IPS-18a (cell line): ENCODE results near the gene LRRC7.

ENCODE experiments used
- H3K27ac ChIP-seq: one replicate; pipeline ENCODE4 v1.5.1; 2013; ENCODE audit warnings: low read length
- H3K27me3 ChIP-seq: one replicate; pipeline ENCODE4 v1.6.1; 2013; ENCODE audit warnings: mild to moderate bottlenecking, low read length; ENCODE audit not compliant: control insufficient read depth, insufficient read depth
- H3K36me3 ChIP-seq: one replicate; pipeline ENCODE4 v1.6.1; 2013; ENCODE audit warnings: low read depth, low read length; ENCODE audit not compliant: control insufficient read depth
- H3K4me1 ChIP-seq: one replicate; pipeline ENCODE4 v1.6.1; 2013; ENCODE audit warnings: low read depth, low read length; ENCODE audit not compliant: control insufficient read depth
- H3K4me3 ChIP-seq: one replicate; pipeline ENCODE4 v1.5.1; 2013; ENCODE audit warnings: low read length
- H3K9ac ChIP-seq: one replicate; pipeline ENCODE4 v1.6.1; 2013; ENCODE audit warnings: mild to moderate bottlenecking, low read length, moderate library complexity
- H3K9me3 ChIP-seq: one replicate; pipeline ENCODE4 v1.6.1; 2013; ENCODE audit warnings: low read depth, low read length; ENCODE audit not compliant: control insufficient read depth

Gene LRRC7

GRCh38 chr1:70112838-70113237 is 545.1 kb downstream of the LRRC7 start:
- no peak overlapping the region for H3K9ac ChIP-seq
- H3K27me3 ChIP-seq: no peaks in the 10 kb centered on the region
- no peak overlapping the region for H3K27ac ChIP-seq
- H3K36me3 ChIP-seq: no peaks in the 10 kb centered on the region
- H3K4me3 ChIP-seq: no peak overlapping the region
- no peaks in the 10 kb centered on the region for H3K9me3 ChIP-seq
- no peaks in the 10 kb centered on the region for H3K4me1 ChIP-seq

GRCh38 chr1:70115315-70115714 is 547.6 kb downstream of the LRRC7 start:
- no peaks in the 10 kb centered on the region for H3K27me3 ChIP-seq
- no peaks in the 10 kb centered on the region for H3K9me3 ChIP-seq
- H3K4me1 ChIP-seq: no peaks in the 10 kb centered on the region
- no peak overlapping the region for H3K27ac ChIP-seq
- H3K36me3 ChIP-seq: no peaks in the 10 kb centered on the region
- no peak overlapping the region for H3K4me3 ChIP-seq
- no peak overlapping the region for H3K9ac ChIP-seq

- Histone ChIP-seq H3K9ac (no peak overlapping the region), H3K4me1 (no peaks in the 10 kb centered on the region), H3K4me3 (no peak overlapping the region), H3K36me3 (no peaks in the 10 kb centered on the region), H3K27ac (no peak overlapping the region), H3K27me3 (no peaks in the 10 kb centered on the region), H3K9me3 (no peaks in the 10 kb centered on the region)
Measured at GRCh38 chr1:70117046-70117445, 549.3 kb downstream of the LRRC7 start.

GRCh38 chr1:70134148-70134547 is 566.4 kb downstream of the LRRC7 start:
- Histone ChIP-seq H3K27me3 (no peaks in the 10 kb centered on the region), H3K9ac (no peak overlapping the region), H3K4me1 (peaks cover 17% of the 10 kb centered on the region), H3K9me3 (no peaks in the 10 kb centered on the region), H3K4me3 (no peak overlapping the region), H3K36me3 (no peaks in the 10 kb centered on the region), H3K27ac (no peak overlapping the region)

- Histone ChIP-seq H3K4me3 (no peak overlapping the region), H3K4me1 (peaks cover 5% of the 10 kb centered on the region), H3K27me3 (no peaks in the 10 kb centered on the region), H3K9me3 (no peaks in the 10 kb centered on the region), H3K36me3 (no peaks in the 10 kb centered on the region), H3K27ac (no peak overlapping the region), H3K9ac (peak overlapping the region; percentile 9)
Measured at GRCh38 chr1:70140343-70140742, 572.6 kb downstream of the LRRC7 start.

GRCh38 chr1:70140894-70141293 is 573.2 kb downstream of the LRRC7 start:
- H3K27me3 ChIP-seq: no peaks in the 10 kb centered on the region
- H3K4me1 ChIP-seq: peaks cover 5% of the 10 kb centered on the region
- H3K36me3 ChIP-seq: no peaks in the 10 kb centered on the region
- no peak overlapping the region for H3K27ac ChIP-seq
- H3K9me3 ChIP-seq: no peaks in the 10 kb centered on the region
- H3K4me3 ChIP-seq: no peak overlapping the region
- peak overlapping the region; percentile 9 for H3K9ac ChIP-seq

- Histone ChIP-seq H3K36me3 (peaks cover 1% of the 10 kb centered on the region), H3K27ac (no peak overlapping the region), H3K9me3 (no peaks in the 10 kb centered on the region), H3K4me3 (no peak overlapping the region), H3K4me1 (peaks cover 5% of the 10 kb centered on the region), H3K27me3 (no peaks in the 10 kb centered on the region), H3K9ac (no peak overlapping the region)
Measured at GRCh38 chr1:70142075-70142474, 574.4 kb downstream of the LRRC7 start.

GRCh38 chr1:70143048-70143659 is 575.4 kb downstream of the LRRC7 start:
- Histone ChIP-seq H3K27me3 (no peaks in the 10 kb centered on the region), H3K9me3 (no peaks in the 10 kb centered on the region), H3K36me3 (peaks cover 5% of the 10 kb centered on the region), H3K27ac (no peak overlapping the region), H3K4me3 (no peak overlapping the region), H3K9ac (no peak overlapping the region), H3K4me1 (peaks cover 5% of the 10 kb centered on the region)

GRCh38 chr1:70146488-70146887 is 578.8 kb downstream of the LRRC7 start:
- Histone ChIP-seq H3K27ac (no peak overlapping the region), H3K4me1 (no peaks in the 10 kb centered on the region), H3K27me3 (no peaks in the 10 kb centered on the region), H3K4me3 (no peak overlapping the region), H3K36me3 (peaks cover 5% of the 10 kb centered on the region), H3K9me3 (no peaks in the 10 kb centered on the region), H3K9ac (no peak overlapping the region)

GRCh38 chr1:70150444-70150843 is 582.7 kb downstream of the LRRC7 start:
- H3K4me1 ChIP-seq: no peaks in the 10 kb centered on the region
- H3K36me3 ChIP-seq: peaks cover 5% of the 10 kb centered on the region
- no peaks in the 10 kb centered on the region for H3K27me3 ChIP-seq
- H3K9ac ChIP-seq: no peak overlapping the region
- H3K4me3 ChIP-seq: no peak overlapping the region
- no peaks in the 10 kb centered on the region for H3K9me3 ChIP-seq
- H3K27ac ChIP-seq: no peak overlapping the region

- no peaks in the 10 kb centered on the region for H3K9me3 ChIP-seq
- no peaks in the 10 kb centered on the region for H3K4me1 ChIP-seq
- no peak overlapping the region for H3K27ac ChIP-seq
- no peaks in the 10 kb centered on the region for H3K27me3 ChIP-seq
- no peaks in the 10 kb centered on the region for H3K36me3 ChIP-seq
- H3K9ac ChIP-seq: no peak overlapping the region
- H3K4me3 ChIP-seq: no peak overlapping the region
Measured at GRCh38 chr1:70153739-70154138, 586.0 kb downstream of the LRRC7 start.

GRCh38 chr1:70156529-70157120 is 588.9 kb downstream of the LRRC7 start:
- no peak overlapping the region for H3K9ac ChIP-seq
- no peaks in the 10 kb centered on the region for H3K27me3 ChIP-seq
- no peak overlapping the region for H3K27ac ChIP-seq
- no peaks in the 10 kb centered on the region for H3K9me3 ChIP-seq
- H3K4me3 ChIP-seq: no peak overlapping the region
- no peaks in the 10 kb centered on the region for H3K36me3 ChIP-seq
- H3K4me1 ChIP-seq: no peaks in the 10 kb centered on the region
